Measurements from ENCODE around the gene EIF3F. TPM values are rescaled to one million over a fixed set of nuclear protein-coding genes. Genes with fewer than 3 reads are reported as not detected.

EIF3F gene
- 100 to 1,000 TPM; 229 to 242 TPM for total RNA-seq

GRCh38 chr11:7986768-7987559, at the start of gene EIF3F:
TSS of gene EIF3F (plus strand) at chr11:7987337. CDS start at chr11:7987353, 16 bp downstream.
- Histone ChIP-seq H3K4me3 (peak within 1 kb of the TSS; percentile 90), H3K27me3 (no peaks in the 10 kb centered on the region), H3K36me3 (no peaks in the 10 kb centered on the region), H3K4me1 (peaks cover 12% of the 10 kb centered on the region), H3K27ac (peak within 1 kb of the TSS; percentile 65), H3K9me3 (no peaks in the 10 kb centered on the region), H3K9ac (ENCODE audit: low read depth in 2 of 2, low read length in 2 of 2) (peak within 1 kb of the TSS; percentile 31 to 70)
- DNase-seq: peak; percentile 96
- TF ChIP-seq CTCF (IDR thresholded peaks at IDR 0.05): peak; percentile 83
- intact Hi-C loops (cut with DNase I): loop anchor here (2.0 kb wide), 1 partner anchor 96 kb away; no protein-coding TSS in a partner anchor

GRCh38 chr11:7941146-7941545, 46.0 kb upstream of the EIF3F start:
- Histone ChIP-seq H3K4me1 (no peaks in the 10 kb centered on the region), H3K36me3 (no peaks in the 10 kb centered on the region), H3K27me3 (no peaks in the 10 kb centered on the region), H3K4me3 (no peak overlapping the region), H3K27ac (no peak overlapping the region), H3K9ac (ENCODE audit: low read depth in 2 of 2, low read length in 2 of 2) (no peak overlapping the region), H3K9me3 (no peaks in the 10 kb centered on the region)
- TF ChIP-seq CTCF (IDR thresholded peaks at IDR 0.05): no peak
- intact Hi-C loops (cut with DNase I): no loop called here
- no peak for DNase-seq

GRCh38 chr11:7941608-7942007, 45.5 kb upstream of the EIF3F start, which contains the start of gene OR10A3:
TSS of gene OR10A3 (minus strand) at chr11:7941708. CDS start at chr11:7939520, 2,188 bp downstream.
- H3K4me3 ChIP-seq: no peak within 1 kb of the TSS
- no peak for DNase-seq
- no peak for TF ChIP-seq CTCF (IDR thresholded peaks at IDR 0.05)
- H3K9me3 ChIP-seq: no peaks in the 10 kb centered on the region
- intact Hi-C loops (cut with DNase I): no loop called here
- no peak within 1 kb of the TSS for H3K27ac ChIP-seq
- no peaks in the 10 kb centered on the region for H3K36me3 ChIP-seq
- no peaks in the 10 kb centered on the region for H3K4me1 ChIP-seq
- H3K27me3 ChIP-seq: no peaks in the 10 kb centered on the region
- H3K9ac ChIP-seq (ENCODE audit: low read depth in 2 of 2, low read length in 2 of 2): no peak within 1 kb of the TSS

GRCh38 chr11:7944123-7944522, 43.0 kb upstream of the EIF3F start:
- no peak for DNase-seq
- no peaks in the 10 kb centered on the region for H3K36me3 ChIP-seq
- no peaks in the 10 kb centered on the region for H3K27me3 ChIP-seq
- H3K4me1 ChIP-seq: no peaks in the 10 kb centered on the region
- no peak overlapping the region for H3K9ac ChIP-seq (ENCODE audit: low read depth in 2 of 2, low read length in 2 of 2)
- no peak for TF ChIP-seq CTCF (IDR thresholded peaks at IDR 0.05)
- H3K27ac ChIP-seq: no peak overlapping the region
- H3K9me3 ChIP-seq: no peaks in the 10 kb centered on the region
- no peak overlapping the region for H3K4me3 ChIP-seq
- intact Hi-C loops (cut with DNase I): no loop called here

- no peak for TF ChIP-seq CTCF (IDR thresholded peaks at IDR 0.05)
- Histone ChIP-seq H3K27me3 (no peaks in the 10 kb centered on the region), H3K9me3 (no peaks in the 10 kb centered on the region), H3K4me1 (no peaks in the 10 kb centered on the region), H3K36me3 (no peaks in the 10 kb centered on the region), H3K9ac (ENCODE audit: low read depth in 2 of 2, low read length in 2 of 2) (no peak overlapping the region), H3K4me3 (no peak overlapping the region), H3K27ac (no peak overlapping the region)
- no peak for DNase-seq
- intact Hi-C loops (cut with DNase I): no loop called here
These were observed 37.2 kb upstream of the EIF3F start for GRCh38 chr11:7949934-7950333.

Data from colonic mucosa (tissue), 4 donors.